SK-N-SH (cell line): ENCODE results near the gene TEAD4. TPM values are rescaled to one million over a fixed set of nuclear protein-coding genes. Genes with fewer than 3 reads are reported as not detected.

Experiments
- CTCF ChIA-PET: fragments of 300-600, 350-600 bp; formaldehyde crosslinking; extraction: SDS; loops from one replicate; lab custom pipeline; 2021; lab: Yijun Ruan, JAX
- POLR2A ChIA-PET: fragments of 350-600 bp; sonication (Branson Sonifier 250); formaldehyde crosslinking; extraction: SDS; loops from one replicate; lab custom pipeline; 2020; ENCODE audit warnings: antibody characterized with exemption, inconsistent platforms; lab: Yijun Ruan, JAX
- DNase-seq: peaks from one replicate; pipeline ENCODE4 v3.0.0; 2012
- H2AFZ ChIP-seq: fragments of 200-600 bp; sonication (generic); 2 replicates; pipeline ENCODE4 v1.8.1; 2016; ENCODE audit warnings: antibody characterized with exemption, mild to moderate bottlenecking, low read depth
- H3F3A ChIP-seq: fragments of 200-600 bp; sonication (generic); replicated peaks from 2 replicates; pipeline ENCODE3; 2016; ENCODE audit warnings: antibody characterized with exemption, mild to moderate bottlenecking; ENCODE audit not compliant: insufficient read depth
- H3K27ac ChIP-seq, 2 experiments: fragments of 200-500 bp in 1 of 2; fragments of 200-600 bp in 1 of 2; sonication (Bioruptor generic) in 1 of 2; sonication (generic), shearing (Covaris generic) in 1 of 2; 2 replicates each; pipeline versions ENCODE4 v1.5.1 to v1.6.1; 2014 to 2016; ENCODE audit warnings: low read depth in 2 of 2, inconsistent platforms in 1 of 2, low read length in 1 of 2, mild to moderate bottlenecking in 1 of 2, mixed read lengths in 1 of 2
- H3K27me3 ChIP-seq: fragments of 200-600 bp; sonication (generic), shearing (Covaris generic); 2 replicates; pipeline ENCODE4 v1.6.1; 2016; ENCODE audit warnings: mixed run types; ENCODE audit not compliant: insufficient read depth
- H3K36me3 ChIP-seq, 2 experiments: fragments of 200-500 bp in 1 of 2; fragments of 200-600 bp in 1 of 2; sonication (Bioruptor generic) in 1 of 2; sonication (generic) in 1 of 2; replicated peaks in 1 of 2; 2 replicates each; pipeline versions ENCODE3 to v1.5.1; 2014 to 2016; ENCODE audit warnings: low read length in 1 of 2, mild to moderate bottlenecking in 1 of 2; ENCODE audit not compliant: insufficient read depth in 2 of 2, control insufficient read depth in 1 of 2
- H3K4me1 ChIP-seq, 2 experiments: fragments of 200-500 bp in 1 of 2; fragments of 200-600 bp in 1 of 2; sonication (Bioruptor generic) in 1 of 2; sonication (generic), shearing (Covaris generic) in 1 of 2; 2 replicates each; pipeline versions ENCODE4 v1.5.1 to v1.6.1; 2014 to 2016; ENCODE audit warnings: low read depth in 1 of 2, low read length in 1 of 2, mixed run types in 1 of 2; ENCODE audit not compliant: insufficient read depth in 2 of 2, control insufficient read depth in 1 of 2
- H3K4me2 ChIP-seq: fragments of 200-600 bp; sonication (generic), shearing (Covaris generic); 2 replicates; pipeline ENCODE4 v1.6.1; 2017; ENCODE audit warnings: mixed run types
- H3K4me3 ChIP-seq, 2 experiments: fragments of 200-500 bp in 1 of 2; fragments of 200-600 bp in 1 of 2; sonication (Bioruptor generic) in 1 of 2; sonication (generic), shearing (Covaris generic) in 1 of 2; 2 replicates each; pipeline versions ENCODE4 v1.5.1 to v1.8.1; 2014 to 2016; ENCODE audit warnings: low read depth in 2 of 2, inconsistent platforms in 1 of 2, low read length in 1 of 2, mild to moderate bottlenecking in 1 of 2, mixed read lengths in 1 of 2, moderate library complexity in 1 of 2
- H3K79me2 ChIP-seq: fragments of 200-600 bp; sonication (generic); 2 replicates; pipeline ENCODE4 v1.8.1; 2017; ENCODE audit warnings: mild to moderate bottlenecking; ENCODE audit not compliant: insufficient read depth
- H3K9ac ChIP-seq: fragments of 200-600 bp; sonication (generic); 2 replicates; pipeline ENCODE4 v1.6.1; 2017; ENCODE audit warnings: mixed run types
- H3K9me2 ChIP-seq: fragments of 200-600 bp; sonication (generic); 2 replicates; pipeline ENCODE4 v1.6.1; 2017; ENCODE audit warnings: mixed run types
- H3K9me3 ChIP-seq: fragments of 200-600 bp; sonication (generic); 2 replicates; pipeline ENCODE4 v1.6.1; 2017; ENCODE audit warnings: mixed run types, mild to moderate bottlenecking, moderate library complexity
- H4K20me1 ChIP-seq: fragments of 200-600 bp; sonication (generic); 2 replicates; pipeline ENCODE4 v1.6.1; 2017; ENCODE audit warnings: mild to moderate bottlenecking, mixed run types; ENCODE audit not compliant: insufficient read depth
- CHD2 ChIP-seq: fragments of 150-350 bp; IDR thresholded peaks from 2 replicates; pipeline ENCODE4 v1.6.1; 2018; ENCODE audit warnings: low read length; ENCODE audit not compliant: partially characterized antibody
- EP300 ChIP-seq, 2 experiments: IDR thresholded peaks; 2 replicates each; pipeline versions ENCODE4 v1.4.0 to v1.6.1; 2012; ENCODE audit warnings: borderline replicate concordance in 1 of 2, low read depth in 1 of 2, low read length in 1 of 2
- EZH2phosphoT487 ChIP-seq: fragments of 200-600 bp; sonication (generic); IDR thresholded peaks from 2 replicates; pipeline ENCODE4 v1.6.1; 2017; ENCODE audit warnings: low read depth, mixed run types, mild to moderate bottlenecking, antibody characterized with exemption, moderate library complexity, borderline replicate concordance
- FOXJ3 ChIP-seq: sonication (generic); formaldehyde crosslinking; IDR thresholded peaks from 2 replicates; pipeline ENCODE4 v1.5.1; 2020; ENCODE audit warnings: mild to moderate bottlenecking, missing genetic modification reagents
- GATA2 ChIP-seq: sonication (generic); formaldehyde crosslinking; IDR thresholded peaks from 2 replicates; pipeline ENCODE4 v1.5.0; 2020; ENCODE audit warnings: mild to moderate bottlenecking, missing genetic modification reagents
- MEF2A ChIP-seq: IDR thresholded peaks from 2 replicates; pipeline ENCODE4 v1.4.0; 2012; ENCODE audit warnings: low read depth, borderline replicate concordance
- MXI1 ChIP-seq: IDR thresholded peaks from 2 replicates; pipeline ENCODE4 v1.6.1; 2012; ENCODE audit warnings: mild to moderate bottlenecking, low read depth, low read length, improper control_type of control experiment
- NFIC ChIP-seq: IDR thresholded peaks from 2 replicates; pipeline ENCODE4 v1.4.0; 2012; ENCODE audit warnings: borderline replicate concordance
- POLR2AphosphoS5 ChIP-seq: IDR thresholded peaks from 2 replicates; pipeline ENCODE4 v1.6.1; 2012; ENCODE audit warnings: low read depth, low read length
- RCOR1 ChIP-seq: fragments of 150-350 bp; IDR thresholded peaks from 2 replicates; pipeline ENCODE4 v1.6.1; 2017; ENCODE audit warnings: antibody characterized with exemption, low read length
- SIN3A ChIP-seq: IDR thresholded peaks from 2 replicates; pipeline ENCODE4 v1.6.1; 2012; ENCODE audit warnings: low read depth, mild to moderate bottlenecking, low read length, moderate library complexity, borderline replicate concordance
- TEAD4 ChIP-seq: IDR thresholded peaks from 2 replicates; pipeline ENCODE4 v1.4.0; 2012; ENCODE audit warnings: mild to moderate bottlenecking, borderline replicate concordance; ENCODE audit not compliant: insufficient read depth
- USF2 ChIP-seq: fragments of 150-350 bp; IDR thresholded peaks from 2 replicates; pipeline ENCODE4 v1.6.1; 2017; ENCODE audit warnings: antibody characterized with exemption, low read length, low read depth, borderline replicate concordance
- YY1 ChIP-seq: IDR thresholded peaks from 2 replicates; pipeline ENCODE4 v1.4.0; 2012; ENCODE audit warnings: low read depth, mild to moderate bottlenecking
- WGBS: methylation state at CpG from one replicate; pipeline ENCODE4 v1.1.6; 2017; ENCODE audit warnings: low lambda C conversion rate; 5-methylcytosine and 5-hydroxymethylcytosine counted together
- polyA plus RNA-seq, 3 experiments: library from polyadenylated mRNA; depleted of rRNA; stranded (reverse); fragments of >200 nt; gene quantifications; 2 replicates each; pipeline ENCODE4 v1.2.3, GENCODE V29; 2012
- TF ChIP-seq, protein P1 (sequence below): IDR thresholded peaks from 2 replicates; pipeline ENCODE4 v1.4.0; 2012; ENCODE audit warnings: low read depth, borderline replicate concordance

The TEAD4 gene
- polyA plus RNA-seq, 1 of the 3 experiments (the other 2 are of a cell fraction) = 27.1 TPM

DNA sequence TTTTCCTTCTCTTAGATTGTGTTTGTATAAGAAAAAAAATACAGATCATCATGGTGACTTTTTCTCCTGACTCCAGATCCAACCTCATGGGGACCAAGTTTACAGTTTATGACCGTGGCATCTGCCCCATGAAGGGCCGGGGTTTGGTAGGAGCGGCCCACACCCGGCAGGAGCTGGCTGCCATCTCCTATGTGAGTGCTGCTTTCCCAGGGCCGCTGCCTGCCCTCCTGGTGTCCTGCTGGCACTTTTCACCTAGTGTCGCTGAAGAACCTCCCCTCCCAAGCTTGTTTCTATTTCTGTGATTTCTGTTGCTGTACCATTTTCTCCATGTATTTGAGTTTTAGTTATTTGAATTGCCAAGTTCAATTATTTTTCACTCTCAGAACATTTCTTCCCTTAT, 24.8 kb upstream of the TEAD4 start:
- Histone ChIP-seq H2AFZ (no peak overlapping the region), H3K4me2 (no peak overlapping the region), H3K27ac (no peak overlapping the region), H3K4me1 (peaks cover 0 to 2% of the 10 kb centered on the region in 2 experiments; a peak in 1 of 4 replicates), H3K27me3 (no peaks in the 10 kb centered on the region), H3K9me3 (no peaks in the 10 kb centered on the region), H3F3A (peaks cover 6% of the 10 kb centered on the region), H3K9me2 (no peaks in the 10 kb centered on the region), H4K20me1 (no peaks in the 10 kb centered on the region), H3K9ac (no peak overlapping the region), H3K36me3 (peaks cover 33 to 69% of the 10 kb centered on the region in 2 experiments), H3K79me2 (no peaks in the 10 kb centered on the region; the same call in 1 of the 2 replicates), H3K4me3 (no peak overlapping the region)
- WGBS = 88% methylated on average over 6 of the region's 6 CpGs
- ChIA-PET POLR2A (no interaction called here), CTCF (interaction anchor here (1.0 to 2.6 kb wide), 2 partner anchors 10 to 81 kb away, joined by 4 to 14 read pairs; no protein-coding TSS in a partner anchor)
- no peak for TF ChIP-seq GATA2 (CRISPR knock-in tag)
- no peak for TF ChIP-seq SIN3A
- no peak for TF ChIP-seq FOXJ3 (CRISPR knock-in tag)
- TF ChIP-seq MEF2A = no peak
- TF ChIP-seq CHD2 = no peak
- TF ChIP-seq USF2 = no peak
- no peak for TF ChIP-seq TEAD4
- TF ChIP-seq YY1 = no peak
- no peak for TF ChIP-seq EZH2phosphoT487
- TF ChIP-seq EP300 (IDR thresholded peaks at IDR 0.05; ENCODE audit: borderline replicate concordance in 1 of 2, low read depth in 1 of 2, low read length in 1 of 2) = no peak
- no peak for TF ChIP-seq MXI1
- DNase-seq = no peak

DNA sequence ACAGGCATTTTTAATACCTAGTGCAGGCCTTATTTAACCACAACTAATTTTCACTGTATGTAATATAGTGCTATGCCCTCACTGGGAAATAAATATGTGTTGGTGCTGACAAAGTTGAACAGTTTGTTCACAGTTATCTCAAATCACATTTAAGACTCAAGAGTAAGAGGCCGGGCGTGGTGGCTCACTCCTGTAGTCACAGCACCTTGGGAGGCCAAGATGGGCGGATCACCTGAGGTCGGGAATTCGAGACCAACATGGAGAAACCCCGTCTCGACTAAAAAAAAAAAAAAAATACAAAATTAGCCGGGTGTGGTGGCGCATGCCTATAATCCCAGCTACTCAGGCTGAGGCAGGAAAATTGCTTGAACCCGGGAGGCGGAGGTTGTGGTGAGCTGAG, 22.9 kb upstream of the TEAD4 start:
- Histone ChIP-seq H3K79me2 (no peaks in the 10 kb centered on the region), H3K4me2 (no peak overlapping the region), H3K4me3 (no peak overlapping the region), H3K36me3 (peaks cover 38 to 60% of the 10 kb centered on the region in 2 experiments), H3K9me3 (no peaks in the 10 kb centered on the region), H2AFZ (no peak overlapping the region), H4K20me1 (no peaks in the 10 kb centered on the region), H3K27me3 (no peaks in the 10 kb centered on the region), H3K9me2 (no peaks in the 10 kb centered on the region), H3F3A (peaks cover 1% of the 10 kb centered on the region), H3K4me1 (no peaks in the 10 kb centered on the region), H3K27ac (no peak overlapping the region), H3K9ac (no peak overlapping the region)
- no peak for DNase-seq
- ChIA-PET POLR2A (no interaction called here), CTCF (no interaction called here)
- TF ChIP-seq, protein P1, sequence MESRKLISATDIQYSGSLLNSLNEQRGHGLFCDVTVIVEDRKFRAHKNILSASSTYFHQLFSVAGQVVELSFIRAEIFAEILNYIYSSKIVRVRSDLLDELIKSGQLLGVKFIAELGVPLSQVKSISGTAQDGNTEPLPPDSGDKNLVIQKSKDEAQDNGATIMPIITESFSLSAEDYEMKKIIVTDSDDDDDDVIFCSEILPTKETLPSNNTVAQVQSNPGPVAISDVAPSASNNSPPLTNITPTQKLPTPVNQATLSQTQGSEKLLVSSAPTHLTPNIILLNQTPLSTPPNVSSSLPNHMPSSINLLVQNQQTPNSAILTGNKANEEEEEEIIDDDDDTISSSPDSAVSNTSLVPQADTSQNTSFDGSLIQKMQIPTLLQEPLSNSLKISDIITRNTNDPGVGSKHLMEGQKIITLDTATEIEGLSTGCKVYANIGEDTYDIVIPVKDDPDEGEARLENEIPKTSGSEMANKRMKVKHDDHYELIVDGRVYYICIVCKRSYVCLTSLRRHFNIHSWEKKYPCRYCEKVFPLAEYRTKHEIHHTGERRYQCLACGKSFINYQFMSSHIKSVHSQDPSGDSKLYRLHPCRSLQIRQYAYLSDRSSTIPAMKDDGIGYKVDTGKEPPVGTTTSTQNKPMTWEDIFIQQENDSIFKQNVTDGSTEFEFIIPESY = no peak
- TF ChIP-seq YY1 (no peak), SIN3A (no peak), MEF2A (no peak), USF2 (no peak), NFIC (no peak), POLR2AphosphoS5 (no peak), MXI1 (no peak), RCOR1 (no peak), EP300 (IDR thresholded peaks at IDR 0.05; ENCODE audit: borderline replicate concordance in 1 of 2, low read depth in 1 of 2, low read length in 1 of 2) (no peak)
- WGBS = 96% methylated on average over 11 of the region's 11 CpGs
